ENCODE measurements around the gene FOXI2.

Gene FOXI2

GRCh38 chr10:127740596-127740995 is 3.6 kb downstream of the FOXI2 start:
- Histone ChIP-seq H3K9ac (ENCODE audit: low read length in 5 of 5) (no peak overlapping the region), H3K4me3 (ENCODE audit: low read depth in 1 of 5, low read length in 5 of 5) (no peak overlapping the region), H3K4me1 (ENCODE audit: control insufficient read depth in 5 of 5, insufficient read depth in 5 of 5, low read length in 5 of 5) (peaks cover 0 to 26% (median 4%) of the 10 kb centered on the region in 5 donors), H3K36me3 (ENCODE audit: control insufficient read depth in 5 of 5, insufficient read depth in 5 of 5, low read length in 5 of 5) (no peaks in the 10 kb centered on the region), H3K27ac (ENCODE audit: low read depth, low read length) (no peak overlapping the region), H3K27me3 (ENCODE audit: control insufficient read depth in 5 of 5, insufficient read depth in 4 of 5, low read length in 5 of 5) (peaks cover 20 to 43% (median 25%) of the 10 kb centered on the region in 5 donors), H3K9me3 (ENCODE audit: control insufficient read depth in 5 of 5, low read length in 5 of 5) (no peaks in the 10 kb centered on the region)

- H3K4me3 ChIP-seq (ENCODE audit: low read depth in 1 of 5, low read length in 5 of 5) = no peak overlapping the region
Observed at GRCh38 chr10:127743205-127743604, 6.2 kb downstream of the FOXI2 start.

GRCh38 chr10:127744956-127745355 is 8.0 kb downstream of the FOXI2 start:
- Histone ChIP-seq H3K27ac (ENCODE audit: low read depth, low read length) (no peak overlapping the region), H3K9me3 (ENCODE audit: control insufficient read depth in 5 of 5, low read length in 5 of 5) (no peaks in the 10 kb centered on the region), H3K9ac (ENCODE audit: low read length in 5 of 5) (no peak overlapping the region), H3K4me3 (ENCODE audit: low read depth in 1 of 5, low read length in 5 of 5) (no peak overlapping the region), H3K27me3 (ENCODE audit: control insufficient read depth in 5 of 5, insufficient read depth in 4 of 5, low read length in 5 of 5) (peaks cover 0 to 5% (median 0%) of the 10 kb centered on the region in 5 donors), H3K4me1 (ENCODE audit: control insufficient read depth in 5 of 5, insufficient read depth in 5 of 5, low read length in 5 of 5) (no peaks in the 10 kb centered on the region), H3K36me3 (ENCODE audit: control insufficient read depth in 5 of 5, insufficient read depth in 5 of 5, low read length in 5 of 5) (no peaks in the 10 kb centered on the region)

More at GRCh38 chr10:127743205-127743604, 6.2 kb downstream of the FOXI2 start:
- Histone ChIP-seq H3K36me3 (ENCODE audit: control insufficient read depth in 5 of 5, insufficient read depth in 5 of 5, low read length in 5 of 5) (no peaks in the 10 kb centered on the region), H3K9ac (ENCODE audit: low read length in 5 of 5) (no peak overlapping the region), H3K27ac (ENCODE audit: low read depth, low read length) (no peak overlapping the region), H3K9me3 (ENCODE audit: control insufficient read depth in 5 of 5, low read length in 5 of 5) (no peaks in the 10 kb centered on the region), H3K27me3 (ENCODE audit: control insufficient read depth in 5 of 5, insufficient read depth in 4 of 5, low read length in 5 of 5) (peaks cover 6 to 18% (median 12%) of the 10 kb centered on the region in 5 donors), H3K4me1 (ENCODE audit: control insufficient read depth in 5 of 5, insufficient read depth in 5 of 5, low read length in 5 of 5) (peaks cover 0 to 4% (median 0%) of the 10 kb centered on the region in 5 donors)

GRCh38 chr10:127745861-127746260 is 8.9 kb downstream of the FOXI2 start:
- Histone ChIP-seq H3K27me3 (ENCODE audit: control insufficient read depth in 5 of 5, insufficient read depth in 4 of 5, low read length in 5 of 5) (peaks cover 0 to 5% (median 3%) of the 10 kb centered on the region in 5 donors), H3K27ac (ENCODE audit: low read depth, low read length) (no peak overlapping the region), H3K36me3 (ENCODE audit: control insufficient read depth in 5 of 5, insufficient read depth in 5 of 5, low read length in 5 of 5) (no peaks in the 10 kb centered on the region), H3K4me3 (ENCODE audit: low read depth in 1 of 5, low read length in 5 of 5) (no peak overlapping the region), H3K9me3 (ENCODE audit: control insufficient read depth in 5 of 5, low read length in 5 of 5) (no peaks in the 10 kb centered on the region), H3K9ac (ENCODE audit: low read length in 5 of 5) (no peak overlapping the region), H3K4me1 (ENCODE audit: control insufficient read depth in 5 of 5, insufficient read depth in 5 of 5, low read length in 5 of 5) (no peaks in the 10 kb centered on the region)

- Histone ChIP-seq H3K4me1 (ENCODE audit: control insufficient read depth in 5 of 5, insufficient read depth in 5 of 5, low read length in 5 of 5) (peaks cover 0 to 9% (median 0%) of the 10 kb centered on the region in 5 donors), H3K9me3 (ENCODE audit: control insufficient read depth in 5 of 5, low read length in 5 of 5) (no peaks in the 10 kb centered on the region), H3K27ac (ENCODE audit: low read depth, low read length) (no peak overlapping the region), H3K27me3 (ENCODE audit: control insufficient read depth in 5 of 5, insufficient read depth in 4 of 5, low read length in 5 of 5) (no peaks in the 10 kb centered on the region), H3K36me3 (ENCODE audit: control insufficient read depth in 5 of 5, insufficient read depth in 5 of 5, low read length in 5 of 5) (no peaks in the 10 kb centered on the region), H3K9ac (ENCODE audit: low read length in 5 of 5) (no peak overlapping the region), H3K4me3 (ENCODE audit: low read depth in 1 of 5, low read length in 5 of 5) (no peak overlapping the region)
Observed at GRCh38 chr10:127755753-127756152, 18.8 kb downstream of the FOXI2 start.

- no peak overlapping the region for H3K27ac ChIP-seq (ENCODE audit: low read depth, low read length)
- H3K9ac ChIP-seq (ENCODE audit: low read length in 5 of 5) = no peak overlapping the region
- no peak overlapping the region for H3K4me3 ChIP-seq (ENCODE audit: low read depth in 1 of 5, low read length in 5 of 5)
- H3K36me3 ChIP-seq (ENCODE audit: control insufficient read depth in 5 of 5, insufficient read depth in 5 of 5, low read length in 5 of 5) = no peaks in the 10 kb centered on the region
- H3K27me3 ChIP-seq (ENCODE audit: control insufficient read depth in 5 of 5, insufficient read depth in 4 of 5, low read length in 5 of 5) = no peaks in the 10 kb centered on the region
- H3K9me3 ChIP-seq (ENCODE audit: control insufficient read depth in 5 of 5, low read length in 5 of 5) = no peaks in the 10 kb centered on the region
- H3K4me1 ChIP-seq (ENCODE audit: control insufficient read depth in 5 of 5, insufficient read depth in 5 of 5, low read length in 5 of 5) = peaks cover 0 to 9% (median 0%) of the 10 kb centered on the region in 5 donors
Observed at GRCh38 chr10:127756264-127756663, 19.3 kb downstream of the FOXI2 start.

- no peak overlapping the region for H3K4me3 ChIP-seq (ENCODE audit: low read depth in 1 of 5, low read length in 5 of 5)
- peaks cover 0 to 4% (median 0%) of the 10 kb centered on the region in 5 donors for H3K9me3 ChIP-seq (ENCODE audit: control insufficient read depth in 5 of 5, low read length in 5 of 5)
- H3K9ac ChIP-seq (ENCODE audit: low read length in 5 of 5) = no peak overlapping the region
- H3K4me1 ChIP-seq (ENCODE audit: control insufficient read depth in 5 of 5, insufficient read depth in 5 of 5, low read length in 5 of 5) = peaks cover 0 to 9% (median 0%) of the 10 kb centered on the region in 5 donors
- H3K27me3 ChIP-seq (ENCODE audit: control insufficient read depth in 5 of 5, insufficient read depth in 4 of 5, low read length in 5 of 5) = peaks cover 0 to 3% (median 0%) of the 10 kb centered on the region in 5 donors
- H3K27ac ChIP-seq (ENCODE audit: low read depth, low read length) = no peak overlapping the region
- no peaks in the 10 kb centered on the region for H3K36me3 ChIP-seq (ENCODE audit: control insufficient read depth in 5 of 5, insufficient read depth in 5 of 5, low read length in 5 of 5)
Observed at GRCh38 chr10:127757033-127757432, 20.0 kb downstream of the FOXI2 start.

GRCh38 chr10:127759276-127759675 is 22.3 kb downstream of the FOXI2 start:
- H3K36me3 ChIP-seq (ENCODE audit: control insufficient read depth in 5 of 5, insufficient read depth in 5 of 5, low read length in 5 of 5) = no peaks in the 10 kb centered on the region
- H3K27me3 ChIP-seq (ENCODE audit: control insufficient read depth in 5 of 5, insufficient read depth in 4 of 5, low read length in 5 of 5) = peaks cover 0 to 3% (median 0%) of the 10 kb centered on the region in 5 donors

GRCh38 chr10:127762925-127763324 is 25.9 kb downstream of the FOXI2 start:
- Histone ChIP-seq H3K4me1 (ENCODE audit: control insufficient read depth in 5 of 5, insufficient read depth in 5 of 5, low read length in 5 of 5) (no peaks in the 10 kb centered on the region), H3K27me3 (ENCODE audit: control insufficient read depth in 5 of 5, insufficient read depth in 4 of 5, low read length in 5 of 5) (peaks cover 0 to 3% (median 0%) of the 10 kb centered on the region in 5 donors), H3K4me3 (ENCODE audit: low read depth in 1 of 5, low read length in 5 of 5) (no peak overlapping the region), H3K36me3 (ENCODE audit: control insufficient read depth in 5 of 5, insufficient read depth in 5 of 5, low read length in 5 of 5) (no peaks in the 10 kb centered on the region), H3K9me3 (ENCODE audit: control insufficient read depth in 5 of 5, low read length in 5 of 5) (peaks cover 0 to 4% (median 0%) of the 10 kb centered on the region in 5 donors), H3K9ac (ENCODE audit: low read length in 5 of 5) (no peak overlapping the region), H3K27ac (ENCODE audit: low read depth, low read length) (no peak overlapping the region)

More at GRCh38 chr10:127759276-127759675, 22.3 kb downstream of the FOXI2 start:
- no peak overlapping the region for H3K27ac ChIP-seq (ENCODE audit: low read depth, low read length)
- H3K9ac ChIP-seq (ENCODE audit: low read length in 5 of 5) = no peak overlapping the region
- H3K4me1 ChIP-seq (ENCODE audit: control insufficient read depth in 5 of 5, insufficient read depth in 5 of 5, low read length in 5 of 5) = peaks cover 0 to 9% (median 0%) of the 10 kb centered on the region in 5 donors
- peaks cover 0 to 4% (median 0%) of the 10 kb centered on the region in 5 donors for H3K9me3 ChIP-seq (ENCODE audit: control insufficient read depth in 5 of 5, low read length in 5 of 5)
- no peak overlapping the region for H3K4me3 ChIP-seq (ENCODE audit: low read depth in 1 of 5, low read length in 5 of 5)

GRCh38 chr10:127774766-127775559 is 38.0 kb downstream of the FOXI2 start:
- H3K4me1 ChIP-seq (ENCODE audit: control insufficient read depth in 5 of 5, insufficient read depth in 5 of 5, low read length in 5 of 5) = peaks cover 0 to 13% (median 0%) of the 10 kb centered on the region in 5 donors

More at GRCh38 chr10:127774766-127775559, 38.0 kb downstream of the FOXI2 start:
- Histone ChIP-seq H3K27ac (ENCODE audit: low read depth, low read length) (no peak overlapping the region), H3K27me3 (ENCODE audit: control insufficient read depth in 5 of 5, insufficient read depth in 4 of 5, low read length in 5 of 5) (peaks cover 0 to 3% (median 0%) of the 10 kb centered on the region in 5 donors), H3K9ac (ENCODE audit: low read length in 5 of 5) (peak overlapping the region in 1 of 5 donors; percentile 2), H3K4me3 (ENCODE audit: low read depth in 1 of 5, low read length in 5 of 5) (no peak overlapping the region), H3K36me3 (ENCODE audit: control insufficient read depth in 5 of 5, insufficient read depth in 5 of 5, low read length in 5 of 5) (no peaks in the 10 kb centered on the region), H3K9me3 (ENCODE audit: control insufficient read depth in 5 of 5, low read length in 5 of 5) (peaks cover 0 to 4% (median 0%) of the 10 kb centered on the region in 5 donors)
